Calu3 (cell line): ENCODE results near the gene BICDL1. TPM values are rescaled to one million over a fixed set of nuclear protein-coding genes. Genes with fewer than 3 reads are reported as not detected.
A peak's percentile ranks its signal among the peaks of the same experiment; 100 is the strongest.

Source experiments
- BruUV-seq: library from RNA; stranded (reverse); fragments of 400-500 nt; replicated peaks from 2 replicates; lab custom pipeline; 2021; lab: Mats Ljungman, UMichigan
- CTCF ChIA-PET: fragments of 300-600 bp; sonication (Branson Sonifier 250); formaldehyde crosslinking; loops from one replicate; lab custom pipeline; 2022; ENCODE audit warnings: antibody characterized with exemption; lab: Charles Lee
- DNase-seq: peaks from one replicate; pipeline ENCODE4 v3.0.0; 2022
- H3K27ac Mint-ChIP-seq: one replicate; pipeline ENCODE4 v1.8.0; 2022; ENCODE audit warnings: mixed read lengths; ENCODE audit not compliant: unreplicated experiment
- H3K27me3 Mint-ChIP-seq: one replicate; pipeline ENCODE4 v1.8.0; 2022; ENCODE audit warnings: mixed read lengths; ENCODE audit not compliant: unreplicated experiment
- H3K36me3 Mint-ChIP-seq: one replicate; pipeline ENCODE4 v1.8.0; 2022; ENCODE audit warnings: mild to moderate bottlenecking, moderate library complexity, mixed read lengths; ENCODE audit not compliant: insufficient read depth, unreplicated experiment
- H3K4me1 Mint-ChIP-seq: one replicate; pipeline ENCODE4 v1.8.0; 2022; ENCODE audit warnings: mild to moderate bottlenecking, low read depth, mixed read lengths; ENCODE audit not compliant: unreplicated experiment
- H3K4me3 Mint-ChIP-seq: one replicate; pipeline ENCODE4 v1.8.0; 2022; ENCODE audit warnings: mild to moderate bottlenecking, low read depth, moderate library complexity, mixed read lengths; ENCODE audit not compliant: unreplicated experiment
- H3K9me3 Mint-ChIP-seq: one replicate; pipeline ENCODE4 v1.8.0; 2022; ENCODE audit warnings: low read depth, mixed read lengths; ENCODE audit not compliant: unreplicated experiment
- intact Hi-C: fragments of 100-400 bp; cut with micrococcal nuclease; formaldehyde crosslinking; loops from one replicate; pipeline ENCODE4 v1.10.0; 2022; ENCODE audit not compliant: unreplicated experiment
- total RNA-seq: library from RNA; stranded (reverse); gene quantifications from 2 replicates; pipeline ENCODE4 v1.2.3, GENCODE V29; 2022
- TF ChIP-seq, protein P1 (sequence below): fragments of 200-600 bp; IDR thresholded peaks from one replicate; pipeline ENCODE4 v1.8.0; 2022; ENCODE audit warnings: antibody characterized with exemption; ENCODE audit not compliant: unreplicated experiment

Gene BICDL1
- total RNA-seq, 1 experiment from 2014 or later: 25.7 TPM

DNA sequence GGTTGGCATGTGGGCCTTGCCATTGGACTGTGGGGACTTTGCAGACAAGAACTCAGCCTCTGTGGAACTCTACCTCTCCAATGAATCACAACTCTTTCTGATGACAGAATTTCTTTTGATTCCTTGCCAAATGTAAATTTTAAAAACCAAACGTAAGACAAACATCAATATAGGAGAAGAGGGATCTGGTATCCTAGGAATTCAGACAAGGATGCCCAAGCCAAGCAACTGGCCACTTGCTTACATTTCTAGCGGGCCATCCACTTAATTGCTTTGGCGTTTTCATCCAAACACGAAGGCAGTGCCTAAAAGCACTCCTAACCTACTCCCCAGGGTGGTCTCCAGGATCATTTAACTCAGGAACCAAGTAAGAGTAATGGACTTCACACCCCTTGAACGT lies 150.9 kb downstream of the BICDL1 start:
- no peak overlapping the region for H3K27ac Mint-ChIP-seq
- BruUV-seq: no TSS peak
- no peak for DNase-seq

DNA sequence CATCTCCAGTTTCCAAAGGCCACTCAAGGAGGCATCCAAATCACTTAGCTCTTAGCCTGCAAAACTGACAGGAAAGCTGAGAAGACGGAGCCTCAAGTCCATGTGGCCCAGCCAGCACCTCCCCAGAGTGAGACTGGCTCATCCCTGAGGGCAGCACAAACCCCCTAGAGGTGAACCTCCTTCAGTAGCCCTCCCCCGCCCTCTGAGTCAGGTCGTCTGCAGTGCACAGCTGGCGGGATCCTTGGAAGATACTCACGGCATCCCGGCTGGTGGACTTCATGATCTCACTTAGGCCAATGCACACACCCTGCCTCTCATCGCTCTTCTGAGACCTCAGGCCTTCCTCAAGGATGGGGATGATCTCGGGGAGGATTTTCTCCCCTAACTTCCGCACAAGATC lies 151.6 kb downstream of the BICDL1 start:
- TF ChIP-seq, protein P1, sequence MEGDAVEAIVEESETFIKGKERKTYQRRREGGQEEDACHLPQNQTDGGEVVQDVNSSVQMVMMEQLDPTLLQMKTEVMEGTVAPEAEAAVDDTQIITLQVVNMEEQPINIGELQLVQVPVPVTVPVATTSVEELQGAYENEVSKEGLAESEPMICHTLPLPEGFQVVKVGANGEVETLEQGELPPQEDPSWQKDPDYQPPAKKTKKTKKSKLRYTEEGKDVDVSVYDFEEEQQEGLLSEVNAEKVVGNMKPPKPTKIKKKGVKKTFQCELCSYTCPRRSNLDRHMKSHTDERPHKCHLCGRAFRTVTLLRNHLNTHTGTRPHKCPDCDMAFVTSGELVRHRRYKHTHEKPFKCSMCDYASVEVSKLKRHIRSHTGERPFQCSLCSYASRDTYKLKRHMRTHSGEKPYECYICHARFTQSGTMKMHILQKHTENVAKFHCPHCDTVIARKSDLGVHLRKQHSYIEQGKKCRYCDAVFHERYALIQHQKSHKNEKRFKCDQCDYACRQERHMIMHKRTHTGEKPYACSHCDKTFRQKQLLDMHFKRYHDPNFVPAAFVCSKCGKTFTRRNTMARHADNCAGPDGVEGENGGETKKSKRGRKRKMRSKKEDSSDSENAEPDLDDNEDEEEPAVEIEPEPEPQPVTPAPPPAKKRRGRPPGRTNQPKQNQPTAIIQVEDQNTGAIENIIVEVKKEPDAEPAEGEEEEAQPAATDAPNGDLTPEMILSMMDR: no peak
- CTCF ChIA-PET: no interaction called here
- H3K27ac Mint-ChIP-seq: no peak overlapping the region
- no peaks in the 10 kb centered on the region for H3K27me3 Mint-ChIP-seq
- intact Hi-C loops: no loop called here
- peaks cover 6% of the 10 kb centered on the region for H3K4me1 Mint-ChIP-seq
- H3K9me3 Mint-ChIP-seq: no peaks in the 10 kb centered on the region
- H3K4me3 Mint-ChIP-seq: no peak overlapping the region
- H3K36me3 Mint-ChIP-seq: peaks cover 85% of the 10 kb centered on the region
- DNase-seq: no peak
- no TSS peak for BruUV-seq

More for the DNA sequence above, 150.9 kb downstream of the BICDL1 start:
- H3K27me3 Mint-ChIP-seq: no peaks in the 10 kb centered on the region
- no peaks in the 10 kb centered on the region for H3K9me3 Mint-ChIP-seq
- peaks cover 6% of the 10 kb centered on the region for H3K4me1 Mint-ChIP-seq
- no peak overlapping the region for H3K4me3 Mint-ChIP-seq
- H3K36me3 Mint-ChIP-seq: peaks cover 87% of the 10 kb centered on the region
- CTCF ChIA-PET: no interaction called here
- intact Hi-C loops: no loop called here
- TF ChIP-seq, protein P1: no peak

GRCh38 chr12:120141336-120141735 lies 152.3 kb downstream of the BICDL1 start:
- Mint-ChIP-seq H3K4me1 (peaks cover 6% of the 10 kb centered on the region), H3K9me3 (no peaks in the 10 kb centered on the region), H3K4me3 (no peak overlapping the region), H3K36me3 (peaks cover 84% of the 10 kb centered on the region), H3K27ac (peak overlapping the region; percentile 33), H3K27me3 (no peaks in the 10 kb centered on the region)
- no TSS peak for BruUV-seq
- DNase-seq: no peak
- intact Hi-C loops: no loop called here
- TF ChIP-seq, protein P1: no peak
- CTCF ChIA-PET: no interaction called here

DNA sequence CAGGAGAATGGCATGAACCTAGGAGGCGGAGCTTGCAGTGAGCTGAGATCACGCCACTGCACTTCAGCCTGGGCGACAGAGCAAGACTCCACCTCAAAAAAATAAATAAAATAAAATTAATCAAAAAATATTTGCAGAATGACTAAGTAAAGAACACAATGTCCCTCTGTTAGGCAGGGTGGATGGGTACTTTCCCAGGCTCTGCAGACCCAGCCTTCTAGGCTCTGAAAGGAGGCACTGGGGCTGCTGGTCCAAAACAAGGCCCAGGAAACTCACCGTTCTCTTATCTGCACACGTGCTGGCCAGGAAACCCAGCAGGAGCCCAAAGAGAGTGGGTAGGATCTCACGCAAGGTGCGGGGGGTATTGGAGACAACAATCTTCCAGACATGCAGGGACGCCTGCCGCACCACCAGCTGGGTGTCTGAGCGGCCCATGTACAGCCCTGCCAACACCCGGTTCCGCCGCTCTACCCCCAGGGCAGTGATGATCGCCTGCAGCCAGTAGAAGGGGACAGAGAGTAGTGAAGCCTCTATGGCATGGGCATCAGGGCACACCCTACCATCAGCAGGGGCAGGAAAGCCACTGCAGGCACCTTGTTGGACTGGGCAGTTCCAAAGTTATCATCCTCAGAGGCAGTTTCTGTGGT lies 153.3 kb downstream of the BICDL1 start:
- no TSS peak for BruUV-seq
- Mint-ChIP-seq H3K27me3 (no peaks in the 10 kb centered on the region), H3K4me3 (no peak overlapping the region), H3K4me1 (peaks cover 6% of the 10 kb centered on the region), H3K9me3 (no peaks in the 10 kb centered on the region), H3K36me3 (peaks cover 80% of the 10 kb centered on the region), H3K27ac (peak overlapping the region; percentile 14)
- peak; percentile 21 for DNase-seq
- CTCF ChIA-PET: no interaction called here
- intact Hi-C loops: no loop called here
- TF ChIP-seq, protein P1: no peak

Other genes starting within 250 kb of the BICDL1 start
- gene CIT, start 111.9 kb upstream of the BICDL1 start, total RNA-seq: 72.4 and 82.3 TPM in 2 replicates
- 68.2 and 75.4 TPM in 2 replicates for gene RAB35, start 127.5 kb downstream of the BICDL1 start, total RNA-seq
- gene GCN1, start 205.5 kb downstream of the BICDL1 start, total RNA-seq: 168 and 188 TPM in 2 replicates
- gene RPLP0, start 211.9 kb downstream of the BICDL1 start, total RNA-seq: 1,595 and 1,852 TPM in 2 replicates